Common myeloid progenitor, CD34-positive (primary cell): ENCODE measurements around the gene GAS2L3.
A peak's percentile ranks its signal among the peaks of the same experiment; 100 is the strongest.

ENCODE experiments used
- CTCF ChIA-PET: fragments of 350-600 bp; sonication (Branson Sonifier 250); formaldehyde crosslinking; loops from one replicate; lab custom pipeline; 2021; ENCODE audit warnings: antibody characterized with exemption; lab: Charles Lee
- POLR2A ChIA-PET: fragments of 350-600 bp; sonication (Branson Sonifier 250); formaldehyde crosslinking; loops from one replicate; lab custom pipeline; 2021; ENCODE audit warnings: antibody characterized with exemption; lab: Charles Lee
- DNase-seq, 3 donors: peaks; one replicate each; pipeline versions ENCODE4 v3.0.0 to v3.0.0-alpha.2; 2013
- H3K27ac ChIP-seq, 2 experiments: 1 replicate in 1 of 2; 2 replicates in 1 of 2; pipeline ENCODE4 v1.7.0; 2013; ENCODE audit warnings: inconsistent platforms in 2 of 2, low read length in 2 of 2, mild to moderate bottlenecking in 2 of 2, low read depth in 1 of 2, moderate library complexity in 1 of 2; ENCODE audit not compliant: severe bottlenecking in 2 of 2, insufficient read depth in 1 of 2, poor library complexity in 1 of 2
- H3K27me3 ChIP-seq, 5 experiments: replicated peaks in 2 of 5; 1 replicate in 3 of 5; 2 replicates in 2 of 5; pipeline versions ENCODE4 v1.6.1 to v1.7.0; 2013; ENCODE audit warnings: low read length in 4 of 5, mild to moderate bottlenecking in 2 of 5, moderate library complexity in 2 of 5, inconsistent platforms in 1 of 5; ENCODE audit not compliant: insufficient read depth in 5 of 5, control insufficient read depth in 4 of 5
- H3K36me3 ChIP-seq, 4 experiments: 1 replicate in 2 of 4; 2 replicates in 2 of 4; pipeline versions ENCODE4 v1.6.1 to v1.7.0; 2013; ENCODE audit warnings: low read length in 3 of 4, control low read depth in 1 of 4, mild to moderate bottlenecking in 1 of 4; ENCODE audit not compliant: control insufficient read depth in 4 of 4, insufficient read depth in 4 of 4
- H3K4me1 ChIP-seq, 4 experiments: 1 replicate in 3 of 4; 2 replicates in 1 of 4; pipeline versions ENCODE4 v1.6.1 to v1.7.1; 2013; ENCODE audit warnings: low read length in 3 of 4, mild to moderate bottlenecking in 3 of 4, control low read depth in 1 of 4, inconsistent platforms in 1 of 4, moderate library complexity in 1 of 4; ENCODE audit not compliant: control insufficient read depth in 4 of 4, insufficient read depth in 4 of 4; ENCODE audit errors: control extremely low read depth in 1 of 4
- H3K4me3 ChIP-seq, 7 experiments: 1 replicate in 4 of 7; 2 replicates in 3 of 7; pipeline versions ENCODE4 v1.5.1 to v1.7.0; 2013; ENCODE audit warnings: mild to moderate bottlenecking in 7 of 7, low read length in 6 of 7, moderate library complexity in 6 of 7, inconsistent platforms in 2 of 7, low read depth in 2 of 7, control low read depth in 1 of 7; ENCODE audit not compliant: insufficient read depth in 4 of 7, control insufficient read depth in 1 of 7; ENCODE audit errors: extremely low read depth in 1 of 7
- H3K9me3 ChIP-seq, 5 experiments: 1 replicate in 4 of 5; 2 replicates in 1 of 5; pipeline versions ENCODE4 v1.6.1 to v1.7.1; 2013; ENCODE audit warnings: low read length in 4 of 5, mild to moderate bottlenecking in 2 of 5, inconsistent platforms in 1 of 5, low read depth in 1 of 5, moderate library complexity in 1 of 5; ENCODE audit not compliant: control insufficient read depth in 4 of 5, insufficient read depth in 2 of 5; ENCODE audit errors: control extremely low read depth in 1 of 5
- WGBS: methylation state at CpG from one replicate; pipeline ENCODE4 v1.1.5; 2013; ENCODE audit not compliant: insufficient coverage; 5-methylcytosine and 5-hydroxymethylcytosine counted together

GAS2L3 gene

GRCh38 chr12:100572184-100572583 is 1.3 kb upstream of the GAS2L3 start:
- Histone ChIP-seq H3K9me3 (no peaks in the 10 kb centered on the region), H3K4me1 (peaks cover 4 to 19% (median 15%) of the 10 kb centered on the region in 4 experiments), H3K27me3 (peaks cover 0 to 5% (median 1%) of the 10 kb centered on the region in 5 experiments), H3K36me3 (no peaks in the 10 kb centered on the region), H3K4me3 (no peak overlapping the region), H3K27ac (no peak overlapping the region)
- no CpG with 5 or more reads among the region's 3 CpGs for WGBS
- no peak for DNase-seq
- ChIA-PET POLR2A (no interaction called here), CTCF (interaction anchor here (1.1 kb wide), 1 partner anchor 37 kb away, joined by 3 read pairs; no protein-coding TSS in a partner anchor)

DNA sequence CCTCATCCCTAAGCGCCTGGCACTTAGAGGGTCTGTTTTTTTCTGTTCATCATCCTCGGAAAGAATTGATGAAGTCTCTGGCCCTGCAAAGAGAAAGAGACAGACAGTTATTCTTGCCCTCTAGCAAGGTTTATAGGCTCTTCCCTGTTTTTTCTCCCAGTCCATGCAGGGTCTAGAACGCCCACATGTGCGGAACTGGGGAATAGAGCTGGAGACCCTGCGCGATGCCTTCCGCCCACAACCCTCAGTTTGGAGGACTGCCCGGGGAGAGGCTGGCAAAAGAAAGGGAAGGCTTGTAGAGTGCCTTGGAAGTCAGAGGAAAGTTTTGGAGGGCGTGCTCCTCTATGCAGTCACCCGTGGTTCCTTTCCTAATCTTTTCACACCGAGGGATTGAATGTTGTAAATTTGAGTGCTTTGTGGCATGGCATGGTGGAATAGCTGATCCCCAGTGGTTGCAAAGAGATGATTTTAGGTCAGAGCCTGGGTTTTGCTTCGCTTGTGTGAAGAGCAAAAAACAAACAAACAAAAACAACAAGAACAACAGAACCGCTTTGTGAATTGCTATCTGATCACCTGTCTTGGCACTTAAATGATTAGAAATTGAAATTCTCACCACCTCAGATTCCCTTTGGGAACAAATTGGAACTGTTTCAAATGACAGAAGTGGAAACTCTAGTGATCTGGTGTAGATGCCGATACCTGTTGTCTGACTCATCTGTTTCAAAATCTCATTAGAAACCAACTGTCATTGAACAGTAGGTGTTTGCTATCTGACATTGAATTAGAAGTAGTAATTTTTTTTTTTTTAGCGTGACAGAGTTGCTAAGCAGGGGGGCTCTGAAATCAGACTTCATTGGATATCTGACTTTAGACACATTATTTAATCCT is 947 bp downstream of the GAS2L3 start:
- WGBS = 20% methylated on average over 8 of the region's 15 CpGs
- H3K4me1 ChIP-seq = peaks cover 4 to 18% (median 15%) of the 10 kb centered on the region in 4 experiments
- CTCF ChIA-PET = interaction anchor here (0.9 kb wide), 1 partner anchor 9 kb away, joined by 3 read pairs; no protein-coding TSS in a partner anchor
- peak overlapping the region; percentile 64 to 90 (median 79) for H3K4me3 ChIP-seq
- peak in 1 of 3 donors; percentile 17 for DNase-seq
- H3K9me3 ChIP-seq = no peaks in the 10 kb centered on the region
- H3K27ac ChIP-seq = no peak overlapping the region
- H3K36me3 ChIP-seq = no peaks in the 10 kb centered on the region
- POLR2A ChIA-PET = no interaction called here
- peaks cover 0 to 3% (median 0%) of the 10 kb centered on the region in 5 experiments for H3K27me3 ChIP-seq

- Histone ChIP-seq H3K4me1 (peaks cover 4 to 18% (median 15%) of the 10 kb centered on the region in 4 experiments), H3K36me3 (no peaks in the 10 kb centered on the region), H3K27ac (no peak overlapping the region), H3K27me3 (peaks cover 0 to 3% (median 0%) of the 10 kb centered on the region in 5 experiments), H3K9me3 (peaks cover 0 to 2% (median 0%) of the 10 kb centered on the region in 5 experiments), H3K4me3 (no peak overlapping the region)
- ChIA-PET CTCF (interaction anchor here (0.6 kb wide), 1 partner anchor 1042 kb away, joined by 3 read pairs; no protein-coding TSS in a partner anchor), POLR2A (no interaction called here)
- DNase-seq = peak in 2 of 3 donors; percentile 49 to 66
- no CpG with 5 or more reads among the region's 3 CpGs for WGBS
These were observed 3.0 kb downstream of the GAS2L3 start for GRCh38 chr12:100576331-100577036.

- POLR2A ChIA-PET = no interaction called here
- CTCF ChIA-PET = no interaction called here
- Histone ChIP-seq H3K36me3 (no peaks in the 10 kb centered on the region), H3K9me3 (peaks cover 0 to 12% (median 3%) of the 10 kb centered on the region in 5 experiments), H3K27me3 (peaks cover 0 to 3% (median 0%) of the 10 kb centered on the region in 5 experiments), H3K27ac (no peak overlapping the region), H3K4me3 (no peak overlapping the region), H3K4me1 (peaks cover 3 to 9% (median 7%) of the 10 kb centered on the region in 4 experiments)
- DNase-seq = no peak
- 100% methylated on average over 3 of the region's 5 CpGs for WGBS
These were observed 5.4 kb downstream of the GAS2L3 start for GRCh38 chr12:100578923-100579322.

- DNase-seq = peak in 1 of 3 donors; percentile 21
- Histone ChIP-seq H3K36me3 (no peaks in the 10 kb centered on the region), H3K4me3 (no peak overlapping the region), H3K27me3 (no peaks in the 10 kb centered on the region), H3K9me3 (peaks cover 0 to 12% (median 3%) of the 10 kb centered on the region in 5 experiments), H3K4me1 (no peaks in the 10 kb centered on the region), H3K27ac (no peak overlapping the region)
- CTCF ChIA-PET = no interaction called here
- 42% methylated on average over 2 of the region's 2 CpGs for WGBS
- POLR2A ChIA-PET = no interaction called here
These were observed 6.4 kb downstream of the GAS2L3 start for GRCh38 chr12:100579844-100580243.

- H3K4me1 ChIP-seq = no peaks in the 10 kb centered on the region
- no peak for DNase-seq
- no peak overlapping the region for H3K27ac ChIP-seq
- H3K36me3 ChIP-seq = no peaks in the 10 kb centered on the region
- POLR2A ChIA-PET = no interaction called here
- peaks cover 0 to 30% (median 6%) of the 10 kb centered on the region in 5 experiments for H3K9me3 ChIP-seq
- CTCF ChIA-PET = no interaction called here
- no peak overlapping the region for H3K4me3 ChIP-seq
- 89% methylated on average over 3 of the region's 3 CpGs for WGBS
- H3K27me3 ChIP-seq = no peaks in the 10 kb centered on the region
These were observed 10.8 kb downstream of the GAS2L3 start for GRCh38 chr12:100584256-100584655.
